ENCODE measurements around the gene SLC52A3. TPM values are rescaled to one million over a fixed set of nuclear protein-coding genes. Genes with fewer than 3 reads are reported as not detected.
A peak's percentile ranks its signal among the peaks of the same experiment; 100 is the strongest.
"Not testable (repeated sequence)": the region's sequence is repeated elsewhere in the genome, so short reads cannot be mapped to it uniquely, and the experiment has no call there.

Gene SLC52A3
- polyA plus RNA-seq, 1 donor, result 0.61 TPM

GRCh38 chr20:726160-726559 is 42.1 kb downstream of the SLC52A3 start:
- DNase-seq, result no peak

- no peak for DNase-seq
Observed at GRCh38 chr20:725491-725890, 42.8 kb downstream of the SLC52A3 start.

DNA sequence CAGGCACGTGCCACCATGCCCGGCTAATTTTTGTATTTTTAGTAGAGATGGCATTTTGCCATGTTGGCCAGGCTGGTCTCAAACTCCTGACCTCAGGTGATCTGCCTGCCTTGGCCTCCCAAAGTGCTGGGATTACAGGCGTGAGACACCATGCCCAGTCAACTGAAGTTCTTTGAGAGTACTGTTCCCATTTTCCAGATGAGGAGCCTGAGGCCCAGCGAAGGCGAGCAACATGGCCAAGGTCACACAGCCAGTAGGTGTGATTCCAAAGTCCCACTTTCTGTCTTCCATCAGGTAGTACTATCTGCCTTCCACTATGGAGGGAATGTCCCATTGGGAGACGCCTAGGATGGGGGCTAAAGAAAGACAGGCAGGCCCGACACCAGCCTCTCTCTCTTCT is 43.5 kb downstream of the SLC52A3 start:
- DNase-seq, result not testable (repeated sequence)

DNA sequence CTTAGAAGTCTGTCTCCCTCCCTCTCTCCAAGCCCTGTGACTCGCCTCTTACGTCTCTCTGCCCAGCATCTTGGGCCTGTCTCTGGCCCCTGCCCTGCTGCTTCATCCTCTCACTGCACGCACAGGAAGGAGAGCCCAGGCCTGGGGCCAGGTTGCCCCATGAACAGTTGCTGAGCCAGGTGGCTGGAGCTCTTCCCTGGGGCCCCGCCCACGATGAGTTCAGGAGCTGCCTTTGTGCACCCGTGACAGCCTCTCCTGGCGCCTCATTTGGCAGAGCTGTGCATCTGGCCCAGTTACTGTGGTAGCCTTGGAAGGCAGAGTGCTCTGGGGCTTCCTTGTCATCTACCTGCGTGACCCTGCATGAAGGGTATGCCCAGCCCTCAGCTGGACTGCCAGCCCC is 44.5 kb downstream of the SLC52A3 start:
- no peak for DNase-seq

- DNase-seq, result no peak
Observed at GRCh38 chr20:722822-723644, 45.3 kb downstream of the SLC52A3 start.

DNA sequence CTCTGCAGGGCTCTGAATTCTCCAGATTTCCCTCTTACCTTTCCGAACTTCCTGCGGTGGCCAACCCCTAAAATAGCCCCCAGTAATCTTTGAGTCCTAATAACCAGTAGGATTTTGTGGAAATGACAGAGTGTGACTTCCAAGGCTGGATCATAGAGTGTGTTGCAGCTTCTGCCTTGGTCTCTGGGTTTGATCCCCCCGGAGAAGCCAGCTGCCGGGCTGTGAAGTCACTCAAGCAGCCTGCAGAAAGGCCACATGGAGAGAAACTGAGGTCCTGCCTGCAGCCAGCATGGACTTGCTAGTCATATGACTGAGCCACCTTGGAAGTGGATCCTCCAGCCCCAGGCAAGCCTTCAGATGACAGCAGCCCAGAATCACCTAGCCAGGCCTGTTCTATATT is 46.4 kb downstream of the SLC52A3 start:
- DNase-seq, result no peak

- peak; percentile 13 for DNase-seq
Observed at GRCh38 chr20:719816-720215, 48.5 kb downstream of the SLC52A3 start.

DNA sequence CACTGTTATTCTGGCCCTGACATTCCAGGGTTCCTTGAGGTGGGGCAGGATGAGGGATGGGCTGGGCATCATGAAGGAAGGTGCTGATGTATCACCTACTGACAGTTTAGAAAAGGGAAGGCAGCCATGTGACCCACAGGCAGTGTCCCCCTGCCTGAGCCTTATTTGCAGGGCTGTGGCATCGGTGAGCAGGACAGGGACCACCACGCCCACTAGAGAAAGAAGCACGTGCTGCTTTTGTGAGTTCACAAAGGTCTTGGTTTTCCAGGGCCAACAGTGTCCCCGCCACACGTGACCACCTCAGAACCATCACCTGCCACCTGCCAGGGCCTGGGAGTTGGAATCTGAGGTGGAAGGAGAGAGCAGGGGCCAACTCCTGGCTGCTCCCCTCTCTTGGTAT is 49.2 kb downstream of the SLC52A3 start:
- DNase-seq, result no peak

DNA sequence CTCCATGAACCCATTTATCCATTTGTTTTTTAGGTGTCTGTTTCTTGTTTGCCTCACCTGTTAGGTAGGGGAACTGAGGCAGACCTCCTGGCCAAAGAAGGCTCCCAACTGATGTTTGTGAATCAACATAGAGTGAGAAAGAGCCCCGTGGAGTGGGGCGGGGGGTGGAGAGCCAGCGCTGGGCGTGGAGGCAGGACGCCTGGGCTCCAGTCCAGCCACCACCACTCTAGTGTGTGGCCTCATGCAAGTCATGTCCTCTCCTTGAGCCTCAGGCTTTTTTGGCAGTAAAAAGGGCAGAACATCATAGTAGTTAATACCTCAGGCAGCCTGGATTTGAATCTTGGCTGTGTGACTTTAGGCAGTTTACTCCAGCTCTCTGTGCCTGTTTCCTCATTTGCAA is 50.5 kb downstream of the SLC52A3 start:
- DNase-seq, result no peak

- no peak for DNase-seq
Observed at GRCh38 chr20:717271-717670, 51.0 kb downstream of the SLC52A3 start.

DNA sequence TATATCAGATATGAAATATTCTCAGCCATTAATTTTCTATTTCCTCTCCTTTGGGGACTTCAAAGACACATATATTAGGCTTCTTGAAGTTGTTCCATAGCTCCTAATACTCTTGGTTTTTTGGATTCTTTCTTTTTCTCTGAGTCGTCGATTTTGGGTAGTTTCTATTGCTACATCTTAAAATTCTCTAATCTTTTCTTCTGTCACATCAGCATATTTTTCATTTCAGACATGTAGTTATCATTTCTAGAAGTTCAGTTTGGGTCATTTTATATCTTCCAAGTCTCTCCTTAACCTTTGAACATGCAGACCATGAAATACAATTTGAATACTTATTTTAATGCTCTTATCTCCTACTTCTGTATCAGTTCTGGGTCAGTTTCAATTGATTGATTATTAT is 53.8 kb downstream of the SLC52A3 start:
- DNase-seq, result no peak

- no peak for DNase-seq
Observed at GRCh38 chr20:711576-711975, 56.7 kb downstream of the SLC52A3 start.

DNA sequence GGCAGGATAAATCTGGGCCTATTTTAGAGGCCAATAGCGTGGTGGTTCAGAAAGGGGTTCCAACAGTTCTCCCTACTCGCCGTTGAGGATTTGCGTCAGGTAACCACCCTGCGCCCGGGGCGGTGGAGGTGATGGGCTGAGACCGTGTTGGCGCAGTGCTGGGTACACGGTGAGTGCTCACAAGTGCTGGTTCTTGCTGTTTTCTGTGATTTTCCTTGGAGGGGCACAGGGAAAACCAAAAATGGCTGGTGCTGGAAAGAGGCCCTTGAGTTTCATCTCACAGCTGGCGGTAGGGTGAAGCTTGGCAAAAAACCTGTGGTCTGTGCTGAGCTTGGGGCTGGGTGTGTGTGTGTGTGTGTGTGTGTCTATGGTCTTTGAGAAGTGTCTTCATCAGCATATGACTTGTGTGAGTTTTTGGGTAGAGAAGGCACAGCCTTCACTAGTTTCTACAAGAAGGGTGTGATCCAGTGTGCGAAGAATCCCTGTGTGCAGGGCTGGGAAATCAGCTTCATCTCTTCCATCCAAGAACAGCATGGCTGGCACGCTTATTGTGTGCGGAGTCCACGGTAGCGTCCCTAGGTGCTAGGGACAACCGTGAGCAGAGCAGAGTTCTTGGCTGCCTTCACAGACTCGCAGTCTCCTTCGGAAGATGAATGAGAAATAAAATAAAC is 57.4 kb downstream of the SLC52A3 start:
- DNase-seq, result no peak

Other genes with a start within 250 kb of the SLC52A3 start
- gene CSNK2A1, start 224.7 kb downstream of the SLC52A3 start, polyA plus RNA-seq (ENCODE audit: insufficient read length), result 111 TPM
- 4.5 TPM for gene TCF15, start 158.2 kb downstream of the SLC52A3 start, polyA plus RNA-seq (ENCODE audit: insufficient read length)
- gene SRXN1, start 115.3 kb downstream of the SLC52A3 start, polyA plus RNA-seq (ENCODE audit: insufficient read length), result 7.5 TPM
- not detected for gene SCRT2, start 92.7 kb downstream of the SLC52A3 start, polyA plus RNA-seq (ENCODE audit: insufficient read length)
- gene FAM110A, start 65.2 kb upstream of the SLC52A3 start, polyA plus RNA-seq (ENCODE audit: insufficient read length), result 24.3 TPM
- gene ANGPT4, start 147.8 kb upstream of the SLC52A3 start, polyA plus RNA-seq (ENCODE audit: insufficient read length), result 0.18 TPM
- gene RSPO4, start 233.8 kb upstream of the SLC52A3 start, polyA plus RNA-seq (ENCODE audit: insufficient read length), result 0.28 TPM

Measured in hindlimb muscle (tissue), 1 donor.